Caki2 (cell line): Measurements from ENCODE around the gene CPNE1. TPM values are rescaled to one million over a fixed set of nuclear protein-coding genes. Genes with fewer than 3 reads are reported as not detected.

Experiments used
- DNase-seq: peaks from one replicate; pipeline ENCODE4 v3.0.0-alpha.2; 2015; ENCODE audit warnings: low read depth
- in situ Hi-C: cut with HindIII; loops from 2 replicates; pipeline ENCODE4 v1.10.0; 2016; ENCODE audit warnings: low sequenced_read_pairs, low pct_unique_long_range_greater_than_20kb, mixed read lengths
- total RNA-seq: library from RNA; depleted of rRNA; stranded (reverse); fragments of >200 nt; shearing (Covaris generic); gene quantifications from 2 replicates; pipeline ENCODE4 v1.2.3, GENCODE V29; 2014; ENCODE audit warnings: low replicate concordance; rRNA removed

Gene CPNE1
- total RNA-seq, 1 experiment from 2014 or later = 314 TPM

GRCh38 chr20:35588397-35588796 lies 76.3 kb downstream of the CPNE1 start:
- no peak for DNase-seq
- in situ Hi-C loops = no loop called here

- DNase-seq = no peak
- in situ Hi-C loops = no loop called here
Observed at GRCh38 chr20:35587436-35587835, 77.3 kb downstream of the CPNE1 start.

- no peak for DNase-seq
- in situ Hi-C loops = no loop called here
Observed at GRCh38 chr20:35586751-35587425, 77.8 kb downstream of the CPNE1 start.

GRCh38 chr20:35583636-35584560 lies 80.8 kb downstream of the CPNE1 start:
- no peak for DNase-seq
- in situ Hi-C loops = no loop called here

GRCh38 chr20:35582741-35583404 lies 81.8 kb downstream of the CPNE1 start:
- no peak for DNase-seq
- in situ Hi-C loops = no loop called here

DNA sequence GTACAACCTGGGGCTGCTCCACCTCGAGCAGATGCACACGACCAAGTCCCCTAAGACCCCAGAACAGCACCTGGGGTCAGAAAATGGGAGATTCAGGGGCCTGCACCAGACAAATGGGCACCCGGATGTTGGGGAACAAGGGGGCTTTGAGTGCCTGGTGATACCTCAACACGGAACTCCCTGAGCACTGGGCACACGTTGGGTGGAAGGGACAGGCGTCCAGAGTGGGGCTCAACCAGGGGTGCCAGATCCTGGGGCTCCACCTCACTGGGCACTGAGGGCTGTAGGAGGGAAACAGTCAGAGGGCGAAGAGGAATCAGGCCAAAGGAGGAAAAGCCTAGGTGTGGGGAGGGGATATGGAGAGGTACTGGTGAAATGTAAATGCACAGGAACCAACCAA lies 82.6 kb downstream of the CPNE1 start:
- no peak for DNase-seq
- in situ Hi-C loops = no loop called here

GRCh38 chr20:35579196-35579595 lies 85.5 kb downstream of the CPNE1 start:
- DNase-seq = no peak
- in situ Hi-C loops = no loop called here

- in situ Hi-C loops = no loop called here
- no peak for DNase-seq
Observed at GRCh38 chr20:35578469-35578868, 86.2 kb downstream of the CPNE1 start.

DNA sequence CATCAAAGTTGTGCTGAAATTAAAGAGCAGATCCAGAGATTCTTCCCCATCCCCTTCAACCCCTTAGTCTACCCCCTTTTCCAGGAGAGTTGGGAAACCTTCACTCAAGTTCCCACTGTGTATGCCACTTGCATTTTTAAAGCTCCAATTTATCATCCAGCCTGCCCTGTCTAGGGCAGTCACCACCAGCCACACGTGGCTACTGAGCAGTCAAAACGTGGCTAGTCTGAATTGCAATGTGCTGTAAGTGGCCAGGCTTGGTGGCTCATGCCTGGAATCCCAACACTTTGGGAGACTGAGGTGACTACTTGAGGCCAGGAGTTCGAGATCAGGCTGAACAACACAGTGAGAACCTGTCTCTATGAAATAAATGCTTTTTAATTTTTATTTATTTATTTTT lies 87.9 kb downstream of the CPNE1 start:
- DNase-seq = no peak
- in situ Hi-C loops = no loop called here

Other genes starting within 250 kb of the CPNE1 start
- 1.1 TPM in 1 of 2 replicates, not detected in the other for gene GDF5, start 226.7 kb downstream of the CPNE1 start, total RNA-seq
- gene CEP250, start 209.3 kb downstream of the CPNE1 start, total RNA-seq = 14.8 and 23.2 TPM in 2 replicates
- gene C20orf173, start 135.2 kb downstream of the CPNE1 start, total RNA-seq = not detected in 2 replicates
- gene ERGIC3, start 122.8 kb downstream of the CPNE1 start, total RNA-seq = 509 and 521 TPM in 2 replicates
- 40.6 and 79.6 TPM in 2 replicates for gene SPAG4, start 49.1 kb downstream of the CPNE1 start, total RNA-seq
- gene RBM12, start within 50 bp of the CPNE1 start, total RNA-seq = 52.0 and 59.2 TPM in 2 replicates
- gene NFS1, start 34.5 kb upstream of the CPNE1 start, total RNA-seq = 130 and 148 TPM in 2 replicates
- 280 and 455 TPM in 2 replicates for gene ROMO1, start 34.5 kb upstream of the CPNE1 start, total RNA-seq
- 129 and 143 TPM in 2 replicates for gene RBM39, start 77.4 kb upstream of the CPNE1 start, total RNA-seq
- 31.1 and 66.9 TPM in 2 replicates for gene PHF20, start 107.1 kb upstream of the CPNE1 start, total RNA-seq